Right hindlimb (tissue), 1 donor: Measurements from ENCODE around the gene NAV3.

Source experiments
- DNase-seq: peaks from one replicate; pipeline ENCODE4 v3.0.0-alpha.2; 2018

The NAV3 gene

GRCh38 chr12:77998236-77998786 is 167.6 kb downstream of the NAV3 start:
- no peak for DNase-seq

GRCh38 chr12:77999074-77999715 is 168.5 kb downstream of the NAV3 start:
- no peak for DNase-seq

GRCh38 chr12:78002878-78003277 is 172.2 kb downstream of the NAV3 start:
- no peak for DNase-seq

GRCh38 chr12:78004249-78005093 is 173.8 kb downstream of the NAV3 start:
- no peak for DNase-seq

GRCh38 chr12:78005094-78005492 is 174.4 kb downstream of the NAV3 start:
- no peak for DNase-seq

GRCh38 chr12:78007173-78007572 is 176.5 kb downstream of the NAV3 start:
- DNase-seq: no peak

GRCh38 chr12:78009031-78009430 is 178.3 kb downstream of the NAV3 start:
- DNase-seq: no peak

- no peak for DNase-seq
Observed at GRCh38 chr12:78018171-78018910, 187.6 kb downstream of the NAV3 start.

GRCh38 chr12:78018939-78019338 is 188.2 kb downstream of the NAV3 start:
- no peak for DNase-seq

- DNase-seq: no peak
Observed at GRCh38 chr12:78028426-78028825, 197.7 kb downstream of the NAV3 start.

GRCh38 chr12:78034025-78034424 is 203.3 kb downstream of the NAV3 start:
- no peak for DNase-seq

- DNase-seq: no peak
Observed at GRCh38 chr12:78035901-78036606, 205.4 kb downstream of the NAV3 start.

- no peak for DNase-seq
Observed at GRCh38 chr12:78036874-78037273, 206.2 kb downstream of the NAV3 start.

- DNase-seq: no peak
Observed at GRCh38 chr12:78037707-78038106, 207.0 kb downstream of the NAV3 start.

- DNase-seq: no peak
Observed at GRCh38 chr12:78038541-78038940, 207.8 kb downstream of the NAV3 start.

GRCh38 chr12:78038986-78039385 is 208.3 kb downstream of the NAV3 start:
- no peak for DNase-seq

GRCh38 chr12:78040111-78040510 is 209.4 kb downstream of the NAV3 start:
- no peak for DNase-seq

GRCh38 chr12:78050790-78051189 is 220.1 kb downstream of the NAV3 start:
- no peak for DNase-seq

- no peak for DNase-seq
Observed at GRCh38 chr12:78055545-78055944, 224.9 kb downstream of the NAV3 start.

- DNase-seq: no peak
Observed at GRCh38 chr12:78057075-78057474, 226.4 kb downstream of the NAV3 start.

GRCh38 chr12:78060186-78060585 is 229.5 kb downstream of the NAV3 start:
- no peak for DNase-seq

GRCh38 chr12:78062786-78063185 is 232.1 kb downstream of the NAV3 start:
- no peak for DNase-seq
